H9 (cell line): ENCODE results near the gene FABP3. TPM values are rescaled to one million over a fixed set of nuclear protein-coding genes. Genes with fewer than 3 reads are reported as not detected.

Experiments
- DNase-seq: peaks from one replicate; pipeline ENCODE4 v3.0.0-alpha.2; 2017
- H2AFZ ChIP-seq: one replicate; pipeline ENCODE4 v1.6.1; 2013; ENCODE audit warnings: mild to moderate bottlenecking, low read length, control low read depth, moderate library complexity
- H2AK5ac ChIP-seq: 2 replicates; pipeline ENCODE4 v1.6.1; 2013; ENCODE audit warnings: low read length, control low read depth, mixed read lengths; ENCODE audit not compliant: insufficient read length
- H2BK120ac ChIP-seq: one replicate; pipeline ENCODE4 v1.6.1; 2013; ENCODE audit warnings: low read depth, mild to moderate bottlenecking, low read length, control low read depth, inconsistent platforms; ENCODE audit not compliant: poor library complexity, severe bottlenecking
- H2BK12ac ChIP-seq: 2 replicates; pipeline ENCODE4 v1.6.1; 2013; ENCODE audit warnings: low read length, control low read depth, mixed read lengths, low read depth; ENCODE audit not compliant: insufficient read length
- H2BK15ac ChIP-seq: 2 replicates; pipeline ENCODE4 v1.6.1; 2013; ENCODE audit warnings: low read depth, low read length, control low read depth
- H2BK20ac ChIP-seq: one replicate; pipeline ENCODE4 v1.6.1; 2013; ENCODE audit warnings: low read depth, mild to moderate bottlenecking, low read length, control low read depth, inconsistent platforms; ENCODE audit not compliant: poor library complexity, severe bottlenecking
- H2BK5ac ChIP-seq: 2 replicates; pipeline ENCODE4 v1.6.1; 2013; ENCODE audit warnings: low read length, control low read depth, mixed read lengths; ENCODE audit not compliant: insufficient read length
- H3K14ac ChIP-seq: 2 replicates; pipeline ENCODE4 v1.6.1; 2013; ENCODE audit warnings: low read length, control low read depth; ENCODE audit not compliant: insufficient read depth
- H3K18ac ChIP-seq: 2 replicates; pipeline ENCODE4 v1.6.1; 2013; ENCODE audit warnings: low read depth, mild to moderate bottlenecking, mixed read lengths, low read length, control low read depth; ENCODE audit not compliant: insufficient read length
- H3K23ac ChIP-seq: 2 replicates; pipeline ENCODE4 v1.6.1; 2013; ENCODE audit warnings: low read length, control low read depth, mixed read lengths, low read depth; ENCODE audit not compliant: insufficient read length
- H3K23me2 ChIP-seq: 2 replicates; pipeline ENCODE4 v1.6.1; 2013; ENCODE audit warnings: low read depth, mild to moderate bottlenecking, mixed read lengths, low read length, control low read depth; ENCODE audit not compliant: insufficient read length, poor library complexity, severe bottlenecking
- H3K27ac ChIP-seq: 2 replicates; pipeline ENCODE4 v1.5.1; 2013; ENCODE audit warnings: low read length, control low read depth, mixed read lengths, low read depth; ENCODE audit not compliant: insufficient read length
- H3K27me3 ChIP-seq: 2 replicates; pipeline ENCODE4 v1.6.1; 2013; ENCODE audit warnings: low read length, control low read depth, inconsistent platforms; ENCODE audit not compliant: insufficient read depth
- H3K4ac ChIP-seq: 2 replicates; pipeline ENCODE4 v1.6.1; 2013; ENCODE audit warnings: low read depth, mild to moderate bottlenecking, control low read depth, inconsistent platforms, low read length, moderate library complexity
- H3K4me1 ChIP-seq: 2 replicates; pipeline ENCODE4 v1.6.1; 2013; ENCODE audit warnings: low read length, control low read depth, inconsistent platforms; ENCODE audit not compliant: insufficient read depth
- H3K4me2 ChIP-seq: 2 replicates; pipeline ENCODE4 v1.6.1; 2013; ENCODE audit warnings: low read length, control low read depth, mixed read lengths; ENCODE audit not compliant: insufficient read length, insufficient read depth
- H3K56ac ChIP-seq: 2 replicates; pipeline ENCODE4 v1.6.1; 2013; ENCODE audit warnings: low read depth, mild to moderate bottlenecking, mixed read lengths, low read length, control low read depth; ENCODE audit not compliant: insufficient read length
- H3K79me1 ChIP-seq: 2 replicates; pipeline ENCODE4 v1.6.1; 2013; ENCODE audit warnings: low read depth, mild to moderate bottlenecking, moderate library complexity, low read length, control low read depth, inconsistent platforms; ENCODE audit not compliant: insufficient read depth, poor library complexity, severe bottlenecking
- H3K79me2 ChIP-seq: 2 replicates; pipeline ENCODE4 v1.6.1; 2013; ENCODE audit warnings: low read length, control low read depth, inconsistent platforms; ENCODE audit not compliant: insufficient read depth
- H3K9ac ChIP-seq: 2 replicates; pipeline ENCODE4 v1.6.1; 2013; ENCODE audit warnings: low read length, control low read depth, mixed read lengths; ENCODE audit not compliant: insufficient read length; ENCODE audit errors: extremely low read depth
- H3K9me3 ChIP-seq: one replicate; pipeline ENCODE4 v1.6.1; 2013; ENCODE audit warnings: low read depth, low read length, inconsistent platforms; ENCODE audit not compliant: control insufficient read depth
- H3T11ph ChIP-seq: one replicate; pipeline ENCODE4 v1.6.1; 2013; ENCODE audit warnings: mild to moderate bottlenecking, low read length, control low read depth, inconsistent platforms
- H4K20me1 ChIP-seq: one replicate; pipeline ENCODE4 v1.6.1; 2013; ENCODE audit not compliant: control insufficient read depth, insufficient read length, insufficient read depth
- H4K5ac ChIP-seq: 2 replicates; pipeline ENCODE4 v1.6.1; 2013; ENCODE audit warnings: low read depth, mild to moderate bottlenecking, mixed read lengths, low read length, control low read depth; ENCODE audit not compliant: insufficient read length
- H4K8ac ChIP-seq: replicated peaks from 2 replicates; pipeline ENCODE4 v1.6.1; 2013; ENCODE audit warnings: low read length, control low read depth, mixed read lengths, low read depth; ENCODE audit not compliant: insufficient read length
- H4K91ac ChIP-seq: 2 replicates; pipeline ENCODE4 v1.6.1; 2013; ENCODE audit warnings: low read depth, mild to moderate bottlenecking, moderate library complexity, mixed read lengths, low read length, control low read depth; ENCODE audit not compliant: insufficient read length
- H3K27ac Mint-ChIP-seq, 3 experiments: 2 replicates in 2 of 3; 3 replicates in 1 of 3; pipeline ENCODE4 v1.8.0; 2020 to 2021; ENCODE audit warnings: mixed read lengths in 3 of 3, mild to moderate bottlenecking in 1 of 3, moderate library complexity in 1 of 3
- H3K27me3 Mint-ChIP-seq: 2 replicates; pipeline ENCODE4 v1.8.0; 2021; ENCODE audit warnings: low read depth, mild to moderate bottlenecking, moderate library complexity, mixed read lengths
- H3K36me3 Mint-ChIP-seq, 3 experiments: 2 replicates in 2 of 3; 3 replicates in 1 of 3; pipeline ENCODE4 v1.8.0; 2020 to 2021; ENCODE audit warnings: low read depth in 3 of 3, mixed read lengths in 3 of 3; ENCODE audit not compliant: insufficient read depth in 1 of 3
- H3K4me1 Mint-ChIP-seq, 2 experiments: 2 replicates each; pipeline ENCODE4 v1.8.0; 2020; ENCODE audit warnings: mixed read lengths in 2 of 2
- H3K4me3 Mint-ChIP-seq, 2 experiments: 2 replicates in 1 of 2; 3 replicates in 1 of 2; pipeline ENCODE4 v1.8.0; 2020 to 2021; ENCODE audit warnings: mild to moderate bottlenecking in 2 of 2, mixed read lengths in 2 of 2, moderate library complexity in 1 of 2
- H3K9me3 Mint-ChIP-seq, 2 experiments: 2 replicates in 1 of 2; 3 replicates in 1 of 2; pipeline ENCODE4 v1.8.0; 2020; ENCODE audit warnings: mild to moderate bottlenecking in 2 of 2, mixed read lengths in 2 of 2, moderate library complexity in 1 of 2
- WGBS: extraction: QIAGEN DNeasy Blood & Tissue Kit; methylation state at CpG from one replicate; pipeline ENCODE4 v1.1.7; 2013; ENCODE audit warnings: missing lambda C conversion rate, low lambda C conversion rate, mixed read lengths; ENCODE audit not compliant: insufficient read length; ENCODE audit errors: extremely low coverage; 5-methylcytosine and 5-hydroxymethylcytosine counted together
- total RNA-seq: library from RNA; stranded (reverse); gene quantifications from 2 replicates; pipeline ENCODE4 v1.2.1, GENCODE V29; 2021
- TF ChIP-seq, protein P1 (sequence below): fragments of 200-600 bp; sonication (generic); conservative IDR thresholded peaks from 3 replicates; pipeline ENCODE4 v1.8.0; 2021; ENCODE audit warnings: antibody characterized with exemption, mild to moderate bottlenecking

FABP3 gene
- total RNA-seq, 1 experiment from 2014 or later, result 9.0 TPM

GRCh38 chr1:31409946-31410858 lies 37.3 kb upstream of the FABP3 start:
- Histone ChIP-seq H3K4me2 (no peak overlapping the region), H3K79me1 (no peaks in the 10 kb centered on the region), H4K5ac (no peak overlapping the region), H3K14ac (no peak overlapping the region), H3K56ac (no peak overlapping the region), H3K4me1 (peaks cover 3% of the 10 kb centered on the region; the same call in 1 of the 2 replicates), H2BK12ac (no peak overlapping the region), H3K9me3 (no peaks in the 10 kb centered on the region), H4K20me1 (no peaks in the 10 kb centered on the region), H2AFZ (no peak overlapping the region), H3K79me2 (no peaks in the 10 kb centered on the region), H3T11ph (no peak overlapping the region), H4K8ac (no peak overlapping the region), H3K27me3 (no peaks in the 10 kb centered on the region), H3K23ac (no peak overlapping the region), H2AK5ac (no peak overlapping the region), H2BK20ac (no peak overlapping the region), H2BK120ac (no peak overlapping the region), H4K91ac (no peak overlapping the region), H3K27ac (no peak overlapping the region), H3K9ac (no peak overlapping the region), H2BK15ac (no peak overlapping the region), H3K4ac (no peak overlapping the region), H2BK5ac (no peak overlapping the region), H3K18ac (no peak overlapping the region), H3K23me2 (peaks cover 16% of the 10 kb centered on the region)
- no peak for DNase-seq
- H3K27ac Mint-ChIP-seq, result no peak overlapping the region
- H3K27me3 Mint-ChIP-seq, result peaks cover 28% of the 10 kb centered on the region
- WGBS, result no CpG with 5 or more reads among the region's 6 CpGs
- no peaks in the 10 kb centered on the region for H3K9me3 Mint-ChIP-seq
- H3K4me3 Mint-ChIP-seq, result no peak overlapping the region
- peaks cover 0 to 1% (median under 1%) of the 10 kb centered on the region in 3 experiments; a peak in 4 of 7 replicates for H3K36me3 Mint-ChIP-seq
- H3K4me1 Mint-ChIP-seq, result peaks cover 20 to 23% of the 10 kb centered on the region in 2 experiments
- TF ChIP-seq, protein P1, sequence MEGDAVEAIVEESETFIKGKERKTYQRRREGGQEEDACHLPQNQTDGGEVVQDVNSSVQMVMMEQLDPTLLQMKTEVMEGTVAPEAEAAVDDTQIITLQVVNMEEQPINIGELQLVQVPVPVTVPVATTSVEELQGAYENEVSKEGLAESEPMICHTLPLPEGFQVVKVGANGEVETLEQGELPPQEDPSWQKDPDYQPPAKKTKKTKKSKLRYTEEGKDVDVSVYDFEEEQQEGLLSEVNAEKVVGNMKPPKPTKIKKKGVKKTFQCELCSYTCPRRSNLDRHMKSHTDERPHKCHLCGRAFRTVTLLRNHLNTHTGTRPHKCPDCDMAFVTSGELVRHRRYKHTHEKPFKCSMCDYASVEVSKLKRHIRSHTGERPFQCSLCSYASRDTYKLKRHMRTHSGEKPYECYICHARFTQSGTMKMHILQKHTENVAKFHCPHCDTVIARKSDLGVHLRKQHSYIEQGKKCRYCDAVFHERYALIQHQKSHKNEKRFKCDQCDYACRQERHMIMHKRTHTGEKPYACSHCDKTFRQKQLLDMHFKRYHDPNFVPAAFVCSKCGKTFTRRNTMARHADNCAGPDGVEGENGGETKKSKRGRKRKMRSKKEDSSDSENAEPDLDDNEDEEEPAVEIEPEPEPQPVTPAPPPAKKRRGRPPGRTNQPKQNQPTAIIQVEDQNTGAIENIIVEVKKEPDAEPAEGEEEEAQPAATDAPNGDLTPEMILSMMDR, result no peak
